Measurements from ENCODE around the gene NTRK2.

NTRK2 gene

DNA sequence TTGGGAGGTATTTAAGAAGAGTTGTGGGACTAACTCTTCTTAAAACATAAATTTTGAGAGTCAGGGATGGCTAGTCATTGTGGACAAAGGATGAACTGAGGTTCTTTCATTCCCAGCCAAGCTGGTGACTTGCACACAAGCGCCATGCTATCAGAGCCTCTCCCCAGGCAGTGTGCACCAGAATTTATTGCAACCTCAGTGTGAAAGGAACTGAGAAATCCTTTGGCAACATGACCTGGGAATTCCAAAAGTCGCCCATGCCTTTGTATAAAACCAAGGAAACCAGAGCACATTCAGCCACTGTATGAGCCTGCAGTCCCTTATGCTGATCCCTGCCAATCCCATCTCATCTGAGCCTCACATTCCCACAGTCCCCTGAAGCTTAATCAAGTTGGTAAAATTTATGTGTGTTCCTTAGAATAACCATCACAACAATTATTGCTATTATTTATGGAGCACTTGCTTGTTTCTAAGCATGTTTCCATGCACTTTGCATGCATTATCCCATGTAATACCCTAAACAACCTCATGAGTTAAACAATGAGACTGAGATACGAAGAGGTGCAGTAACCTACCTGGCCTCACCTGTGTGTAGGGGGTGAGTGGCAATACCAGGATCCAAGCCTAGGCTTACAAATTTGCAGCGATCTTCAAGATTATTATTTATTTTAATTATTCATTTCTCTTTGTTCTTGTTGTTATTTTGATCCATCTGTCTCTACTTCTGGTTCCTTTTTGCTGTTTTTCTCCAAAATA lies 116.4 kb downstream of the NTRK2 start:
- DNase-seq: no peak

DNA sequence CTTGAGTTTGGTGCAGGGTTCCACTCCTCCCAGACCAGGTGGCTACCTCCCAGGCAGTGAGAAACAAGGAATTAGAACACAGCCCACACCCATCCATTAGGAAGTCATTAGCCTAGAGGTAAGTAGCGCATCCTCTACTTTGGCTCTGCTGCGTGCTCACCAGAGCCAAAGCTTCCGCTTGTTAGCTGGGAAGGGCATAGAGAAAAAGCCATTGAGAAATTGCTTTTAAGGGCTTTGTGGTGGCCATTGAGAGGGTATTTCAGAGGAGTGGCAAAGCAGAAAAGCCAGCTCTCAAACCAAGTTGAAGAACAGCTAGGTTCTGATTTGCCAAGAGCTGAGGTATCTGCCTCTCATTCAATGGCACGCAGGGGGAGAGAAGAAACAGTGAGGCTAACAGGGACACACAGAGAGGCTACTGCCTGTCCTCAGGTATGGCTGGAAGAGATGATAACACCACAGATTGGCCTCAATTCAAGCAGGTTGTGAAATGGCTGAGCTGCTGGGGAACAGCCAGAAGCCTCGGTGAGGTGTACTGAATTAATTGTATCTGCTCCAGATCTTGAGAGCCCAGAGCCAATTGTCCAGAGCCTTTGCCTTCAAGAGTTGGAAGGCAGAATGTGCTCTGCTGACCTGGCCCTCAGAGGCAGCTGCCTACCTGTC lies 119.4 kb downstream of the NTRK2 start:
- no peak for DNase-seq

DNA sequence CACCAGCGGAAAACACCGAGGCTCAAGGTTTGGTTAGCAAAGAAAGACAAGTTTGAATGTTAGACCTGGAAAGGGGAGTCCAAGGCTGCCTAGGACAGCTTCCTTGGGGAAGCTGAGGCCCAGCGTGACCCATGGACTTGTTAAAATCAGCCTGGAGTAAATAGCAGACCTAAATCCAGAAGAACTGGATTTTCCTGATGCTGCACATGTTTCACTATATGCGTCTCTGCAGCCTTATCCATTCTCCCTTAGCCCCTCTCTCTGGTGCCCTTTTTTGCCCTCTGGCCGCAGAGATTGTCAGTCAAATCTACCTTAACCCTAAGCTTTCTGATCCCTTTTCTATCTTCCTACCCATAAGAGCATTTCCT lies 119.9 kb downstream of the NTRK2 start:
- DNase-seq: peak; percentile 56

DNA sequence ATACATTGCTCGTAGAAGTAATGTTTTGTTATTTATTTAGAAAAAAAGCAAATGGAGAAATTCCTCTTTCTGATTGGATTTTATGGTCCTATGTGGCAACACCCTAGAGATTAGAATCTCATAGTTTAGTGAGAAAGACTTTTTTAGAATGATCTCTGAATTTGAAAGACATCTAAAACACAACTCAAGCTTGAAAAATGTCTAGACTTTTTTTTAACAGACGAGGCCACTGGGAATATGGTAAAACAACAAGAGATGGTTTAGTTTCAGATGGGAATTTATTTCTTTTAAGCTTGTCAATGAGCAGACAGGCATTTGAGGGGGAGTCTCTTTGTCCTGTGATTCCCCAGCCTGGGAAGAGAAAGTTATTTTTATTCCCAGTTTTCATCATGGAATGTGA lies 122.1 kb downstream of the NTRK2 start:
- no peak for DNase-seq

DNA sequence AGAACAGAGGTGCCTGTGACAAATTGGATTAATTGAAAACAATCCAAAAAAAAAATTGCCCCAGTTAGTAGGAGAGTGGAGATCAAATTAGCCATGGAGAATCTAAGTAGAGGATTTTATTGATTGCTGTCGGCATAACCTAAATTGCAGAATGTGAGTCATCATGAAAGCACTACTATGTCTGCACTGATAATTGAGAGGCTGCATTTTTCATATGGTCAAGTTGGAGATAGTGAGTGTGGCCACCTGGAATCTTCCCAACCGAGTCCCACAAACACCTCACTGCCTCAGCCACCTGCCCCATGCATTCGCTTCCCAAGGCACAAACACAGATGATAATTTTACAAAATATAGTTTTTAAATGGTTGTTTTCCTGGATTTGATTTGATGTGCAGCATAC lies 123.7 kb downstream of the NTRK2 start:
- DNase-seq: no peak

DNA sequence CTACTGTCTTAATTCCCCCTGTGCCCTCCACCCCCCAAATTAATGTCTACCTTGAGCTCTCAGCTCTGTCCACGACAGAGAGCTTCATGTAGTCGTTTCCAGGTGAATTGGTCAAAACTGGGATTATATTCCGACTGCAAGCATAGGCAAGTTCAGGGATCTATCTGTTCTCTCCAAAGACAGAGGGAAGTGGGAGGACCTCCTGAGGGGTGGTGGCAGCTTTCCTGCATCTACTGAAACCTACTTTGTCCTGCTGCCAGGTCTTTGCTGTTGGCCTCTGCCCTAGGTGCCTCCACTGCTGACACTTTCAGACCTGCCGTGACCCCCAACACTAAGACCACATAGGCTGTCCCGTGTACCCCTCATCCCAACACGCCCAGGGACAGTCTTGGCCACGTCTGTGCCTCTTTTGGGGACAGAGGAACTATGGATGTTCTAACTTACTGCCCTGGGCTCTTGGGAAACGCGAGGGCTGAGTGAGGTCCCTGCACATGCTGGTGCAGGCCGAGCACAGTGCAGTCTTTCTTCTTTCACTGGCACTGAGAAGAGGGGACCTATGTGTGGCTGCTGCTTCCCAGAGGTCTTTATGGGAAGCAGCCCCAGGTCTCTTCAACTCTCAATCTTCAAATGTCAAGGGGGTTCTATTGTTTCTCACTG lies 125.6 kb downstream of the NTRK2 start:
- no peak for DNase-seq

DNA sequence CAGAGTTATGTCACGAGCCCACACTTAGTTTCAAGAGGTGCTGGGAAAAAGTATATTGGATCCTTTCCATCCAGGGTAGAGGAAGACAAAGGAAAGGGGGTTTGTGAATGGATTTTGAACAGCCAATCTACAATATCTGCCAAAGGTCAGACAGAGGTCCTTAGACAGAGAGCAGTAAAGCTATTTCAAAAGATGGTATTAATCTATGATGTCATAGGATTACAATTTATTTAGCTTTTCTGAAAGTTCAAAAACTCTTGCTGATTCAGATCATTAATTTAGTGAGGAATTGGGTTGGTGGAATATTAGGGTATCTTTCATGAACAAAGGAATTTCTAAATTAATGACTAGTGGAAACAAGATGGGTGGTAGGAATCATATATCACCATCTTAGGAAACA lies 126.9 kb downstream of the NTRK2 start:
- DNase-seq: no peak

DNA sequence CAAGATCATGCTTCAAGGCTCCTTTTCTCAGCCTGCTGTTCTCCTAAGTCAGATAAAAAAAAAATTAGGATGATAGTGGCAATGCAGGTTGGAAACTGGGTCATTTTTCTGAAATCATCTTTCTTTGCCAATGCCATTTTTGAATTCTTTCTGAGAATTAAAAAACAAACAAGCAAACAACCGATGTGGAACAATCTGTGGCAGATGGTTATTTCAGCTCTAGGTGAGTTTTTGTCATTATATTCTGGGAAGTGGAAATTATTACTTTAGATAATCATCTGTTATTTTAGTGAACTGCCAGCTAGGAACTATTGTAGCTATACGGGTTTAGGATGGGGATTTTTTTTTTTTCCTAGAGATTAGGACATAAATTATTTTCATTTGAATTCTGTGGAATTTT lies 129.7 kb downstream of the NTRK2 start:
- DNase-seq: no peak

DNA sequence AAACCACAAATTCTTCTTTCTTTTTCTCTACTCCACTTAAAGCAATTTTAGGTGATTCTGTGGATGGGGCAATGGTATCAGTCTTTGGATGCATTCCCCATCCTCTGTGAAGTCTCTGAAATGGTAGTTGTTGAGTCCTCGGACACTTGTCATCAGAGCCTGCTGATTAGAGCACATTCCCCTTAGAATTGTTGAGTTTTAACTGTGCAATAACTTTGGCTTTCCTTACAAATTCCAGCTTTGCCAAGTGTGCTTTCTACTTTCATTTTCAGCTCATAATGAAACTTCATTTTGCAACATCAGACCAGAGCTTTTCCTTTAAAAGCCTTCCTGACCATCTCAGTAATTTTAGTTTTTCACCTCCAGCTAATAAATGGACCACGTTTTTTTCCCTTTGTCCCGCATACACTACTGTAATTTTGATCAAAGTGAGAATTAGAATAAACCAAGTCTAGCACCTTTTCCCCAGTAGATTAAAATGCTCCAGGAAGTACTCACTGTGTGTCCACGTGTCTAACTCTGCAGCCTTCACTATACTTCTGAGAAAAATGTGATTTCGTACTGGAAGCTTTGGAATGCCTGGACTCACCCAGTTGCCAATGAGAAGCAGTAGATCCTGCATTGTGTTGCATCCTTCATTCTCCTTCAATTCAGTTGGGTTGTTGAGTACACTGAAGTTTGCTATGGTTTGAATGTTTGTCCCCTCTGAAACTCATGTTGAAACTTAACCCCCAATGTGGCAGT lies 135.6 kb downstream of the NTRK2 start:
- DNase-seq: no peak

DNA sequence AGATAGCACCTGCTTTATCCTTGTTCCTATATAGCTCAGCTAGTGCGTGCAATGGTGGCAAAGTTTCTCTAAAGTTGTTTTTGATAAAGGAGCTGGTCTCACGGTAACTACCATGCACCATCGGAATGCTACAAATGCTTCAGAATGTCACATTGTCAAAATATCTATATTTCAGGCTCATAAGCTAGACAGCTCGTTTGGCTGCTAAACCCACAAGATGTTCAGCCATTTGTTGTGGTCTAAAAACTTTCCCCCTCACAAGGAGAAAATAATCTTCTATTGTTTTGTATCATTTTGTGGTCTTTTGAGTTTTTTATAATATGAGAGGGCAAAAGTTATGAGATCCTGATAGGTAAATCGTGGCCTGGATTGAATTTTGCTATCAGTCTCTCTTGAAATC lies 137.9 kb downstream of the NTRK2 start:
- DNase-seq: no peak

DNA sequence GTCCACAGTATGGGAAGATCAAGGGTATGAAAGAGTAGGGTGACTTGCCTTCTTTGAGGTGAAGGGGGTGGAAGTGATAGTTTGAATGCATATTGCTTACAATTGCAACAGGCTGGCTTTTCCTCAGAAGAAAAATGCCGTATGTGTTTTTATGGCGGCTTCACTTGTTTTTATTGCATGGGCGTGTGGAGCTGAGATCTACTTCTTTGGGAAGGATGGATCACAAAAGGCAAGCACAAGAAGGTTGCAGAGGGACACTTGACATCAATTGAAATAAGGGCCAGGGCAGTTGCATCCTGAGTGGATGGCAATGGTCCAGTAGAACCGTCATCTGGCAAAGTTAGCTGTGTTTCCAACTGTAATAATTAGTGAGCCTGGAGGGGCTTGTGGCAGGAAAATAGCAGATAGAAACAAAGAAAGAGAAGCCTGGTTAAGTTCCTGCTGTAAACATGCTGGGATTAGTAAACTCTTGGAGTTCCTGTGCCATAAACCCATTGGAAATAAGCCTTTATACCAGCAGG lies 138.4 kb downstream of the NTRK2 start:
- no peak for DNase-seq

DNA sequence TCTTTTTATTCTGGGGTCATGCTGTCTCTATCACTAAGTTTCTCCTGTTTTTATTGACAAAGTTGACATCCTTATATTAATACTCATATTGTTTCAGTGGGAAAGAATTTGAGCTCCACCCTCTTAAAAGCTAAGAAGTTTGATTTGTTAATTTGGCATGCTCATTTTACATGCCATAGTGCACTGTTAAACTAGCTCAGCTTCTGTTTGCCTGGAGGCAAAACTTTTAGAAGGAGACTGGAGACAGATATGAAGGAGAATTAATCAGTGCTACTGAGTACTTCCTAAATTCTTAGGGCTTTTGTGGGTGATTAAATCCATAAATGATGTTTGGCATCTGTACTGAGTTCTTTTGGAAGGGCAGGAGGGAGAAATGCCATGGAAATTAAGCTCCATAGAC lies 138.9 kb downstream of the NTRK2 start:
- DNase-seq: no peak

DNA sequence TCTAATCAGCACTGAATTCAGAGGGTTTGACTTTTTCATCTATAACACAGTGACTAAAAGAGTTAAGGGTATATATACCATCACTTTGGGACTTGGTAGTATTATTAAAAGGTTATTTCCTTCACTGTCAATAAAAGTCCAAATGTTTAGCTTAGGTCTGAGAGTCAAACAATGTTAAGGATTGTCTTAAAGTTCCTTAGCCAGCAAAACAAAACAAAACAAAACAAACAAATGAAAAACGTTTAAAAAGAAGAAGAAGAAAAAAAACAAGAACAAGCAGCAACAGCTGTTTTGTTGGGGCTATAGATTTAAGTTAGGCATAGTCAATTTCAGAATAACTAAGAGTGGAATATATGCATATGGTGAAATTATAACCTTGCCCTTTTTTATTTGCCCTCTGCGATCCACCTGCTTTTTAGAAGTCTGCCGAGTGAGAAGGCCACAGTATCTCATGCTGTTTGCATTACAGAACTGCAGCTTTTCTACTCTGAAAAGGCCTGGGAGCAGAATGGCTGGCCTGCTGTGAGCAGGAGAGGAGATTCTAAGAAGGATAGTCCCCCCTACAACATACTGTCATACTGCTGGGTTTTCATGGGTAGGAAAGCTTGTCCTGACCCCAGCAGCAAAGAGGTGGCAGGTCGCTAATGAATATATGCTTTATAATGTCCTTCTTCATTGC lies 141.7 kb downstream of the NTRK2 start:
- no peak for DNase-seq

DNA sequence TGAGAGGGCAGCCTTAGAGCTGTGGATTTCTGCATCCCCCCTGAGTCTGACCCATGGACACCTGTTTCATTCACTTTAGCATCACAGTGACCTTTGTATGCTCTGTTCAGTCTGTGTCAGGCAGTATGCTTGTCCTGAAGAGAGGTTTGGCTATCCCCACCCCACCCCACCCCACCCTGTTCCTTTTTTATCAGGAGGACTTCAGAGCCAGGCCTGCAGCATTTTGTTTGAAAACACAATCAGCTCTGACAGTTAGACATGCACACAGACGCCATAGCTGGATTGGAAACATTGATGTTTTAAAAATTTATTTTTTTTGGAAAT lies 142.2 kb downstream of the NTRK2 start:
- no peak for DNase-seq

DNA sequence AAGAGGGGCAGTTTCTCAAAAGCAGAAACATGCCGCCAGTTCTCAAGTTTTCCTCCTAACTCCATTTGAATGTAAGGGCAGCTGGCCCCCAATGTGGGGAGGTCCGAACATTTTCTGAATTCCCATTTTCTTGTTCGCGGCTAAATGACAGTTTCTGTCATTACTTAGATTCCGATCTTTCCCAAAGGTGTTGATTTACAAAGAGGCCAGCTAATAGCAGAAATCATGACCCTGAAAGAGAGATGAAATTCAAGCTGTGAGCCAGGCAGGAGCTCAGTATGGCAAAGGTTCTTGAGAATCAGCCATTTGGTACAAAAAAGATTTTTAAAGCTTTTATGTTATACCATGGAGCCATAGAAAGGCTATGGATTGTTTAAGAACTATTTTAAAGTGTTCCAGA lies 142.8 kb downstream of the NTRK2 start:
- DNase-seq: no peak

DNA sequence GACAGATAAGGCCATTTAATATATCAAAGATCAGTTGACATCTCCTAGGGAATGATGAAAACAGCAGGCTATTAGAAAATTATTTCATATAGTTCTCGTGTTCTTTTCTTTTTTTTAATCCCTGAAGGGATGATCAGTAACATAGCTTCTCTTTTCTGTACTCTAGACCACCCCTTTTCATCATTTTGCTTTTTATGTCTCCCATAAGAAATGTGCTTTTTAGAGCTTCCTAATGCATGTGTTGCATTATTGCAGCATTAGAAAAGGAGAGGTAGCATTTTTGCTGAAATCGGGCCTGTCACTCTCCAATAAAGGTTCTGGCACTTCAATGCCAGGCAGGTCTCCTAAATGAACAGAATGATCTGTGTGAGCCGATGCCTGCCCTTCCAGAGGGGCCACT lies 143.3 kb downstream of the NTRK2 start:
- no peak for DNase-seq

DNA sequence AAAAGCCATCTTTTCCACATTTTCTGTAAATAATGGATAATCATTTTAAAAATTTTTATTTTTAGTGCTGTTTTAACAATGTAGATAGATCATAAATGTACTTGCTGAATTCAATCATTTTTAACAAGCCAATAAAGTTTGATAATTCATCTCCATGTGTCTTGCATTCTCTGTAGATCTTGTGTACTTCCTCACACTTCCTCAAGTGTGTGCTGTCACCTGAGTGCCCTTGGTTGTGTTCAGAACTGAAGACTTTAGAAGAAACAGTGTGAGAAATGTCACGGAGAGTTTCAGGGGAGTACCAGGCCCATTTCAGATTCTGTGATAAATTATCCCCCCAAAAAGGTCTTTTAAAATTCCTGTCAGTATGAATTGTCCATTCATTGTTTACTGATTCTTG lies 146.0 kb downstream of the NTRK2 start:
- DNase-seq: no peak

DNA sequence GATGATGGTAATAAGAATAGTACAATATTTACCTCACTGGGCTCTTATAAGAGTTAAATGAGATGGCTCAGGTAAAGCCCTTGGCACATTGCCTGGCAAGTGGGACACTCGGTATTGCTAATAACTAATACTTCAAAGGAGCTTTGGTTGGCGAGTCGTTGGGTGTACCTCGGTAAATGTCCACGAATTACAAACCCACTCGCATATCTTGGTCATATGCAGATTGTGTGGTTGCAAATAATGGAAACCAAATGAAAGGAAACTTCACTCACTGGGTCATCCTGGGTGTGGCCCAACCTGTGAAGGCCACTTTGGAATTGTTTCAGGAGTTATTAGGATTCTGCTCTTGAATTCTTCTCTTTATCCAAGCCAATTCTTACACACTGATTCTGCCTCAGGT lies 147.5 kb downstream of the NTRK2 start:
- no peak for DNase-seq

DNA sequence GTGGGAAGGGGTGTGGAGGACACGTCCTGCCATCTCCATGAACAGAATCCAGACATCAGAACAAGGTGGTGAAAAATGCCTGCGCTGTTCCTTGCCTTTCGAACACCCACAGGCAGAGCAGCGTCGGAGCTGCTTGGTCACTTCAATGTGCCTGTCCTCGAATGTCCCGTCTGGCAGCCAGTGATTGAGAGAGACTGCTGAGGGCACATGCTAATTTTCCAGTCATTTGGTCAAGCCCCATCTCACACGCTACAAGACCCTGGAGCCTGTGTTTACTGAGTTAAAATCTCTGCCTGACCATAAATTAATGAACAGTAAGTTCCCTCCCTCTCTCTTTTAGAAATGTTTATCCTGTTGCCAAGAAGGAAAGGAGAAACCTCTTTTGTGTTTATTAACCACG lies 149.3 kb downstream of the NTRK2 start:
- no peak for DNase-seq

DNA sequence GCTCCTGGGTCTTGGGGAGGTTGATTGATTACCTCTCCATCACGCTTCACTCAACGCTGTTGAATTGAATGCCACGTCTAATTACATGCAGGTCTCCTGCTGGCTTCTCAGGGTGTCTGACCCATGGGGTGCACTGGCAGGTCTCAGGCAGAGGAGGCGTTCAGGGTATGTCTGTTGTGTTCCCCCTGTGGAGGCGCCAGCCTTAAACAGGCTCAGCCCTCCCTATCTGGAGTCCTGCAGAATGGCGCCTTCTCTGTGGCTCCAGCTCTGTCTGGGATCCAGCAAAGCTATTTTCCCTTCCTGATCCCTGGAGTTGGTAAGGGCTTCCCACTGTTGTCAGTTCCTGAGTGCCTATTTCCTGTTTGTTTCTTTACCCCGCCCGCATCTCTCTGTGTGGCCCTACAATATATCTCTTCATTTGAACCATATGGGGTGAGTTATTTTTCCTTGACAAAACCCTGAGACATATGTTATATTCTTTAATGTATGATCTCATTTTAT lies 150.0 kb downstream of the NTRK2 start:
- DNase-seq: no peak

DNA sequence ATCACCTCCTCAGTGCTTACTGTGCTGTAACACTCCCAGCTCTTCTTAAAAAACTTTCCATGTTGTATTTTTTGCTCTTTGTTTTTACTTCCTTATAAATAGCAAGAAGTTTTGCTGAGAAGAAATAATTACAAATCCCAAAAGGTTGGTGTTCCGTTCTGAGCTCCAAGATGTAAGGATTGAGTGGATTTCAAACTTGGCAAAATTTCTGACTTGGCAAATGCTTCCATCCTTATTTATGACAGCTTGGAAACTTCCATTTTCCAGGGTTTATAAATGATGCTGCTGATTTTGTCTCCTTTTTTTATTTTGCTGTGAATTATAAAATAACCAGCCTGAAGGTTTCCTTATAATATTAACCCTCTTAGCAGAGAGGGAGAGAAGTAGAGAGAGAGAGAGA lies 151.9 kb downstream of the NTRK2 start:
- DNase-seq: no peak

DNA sequence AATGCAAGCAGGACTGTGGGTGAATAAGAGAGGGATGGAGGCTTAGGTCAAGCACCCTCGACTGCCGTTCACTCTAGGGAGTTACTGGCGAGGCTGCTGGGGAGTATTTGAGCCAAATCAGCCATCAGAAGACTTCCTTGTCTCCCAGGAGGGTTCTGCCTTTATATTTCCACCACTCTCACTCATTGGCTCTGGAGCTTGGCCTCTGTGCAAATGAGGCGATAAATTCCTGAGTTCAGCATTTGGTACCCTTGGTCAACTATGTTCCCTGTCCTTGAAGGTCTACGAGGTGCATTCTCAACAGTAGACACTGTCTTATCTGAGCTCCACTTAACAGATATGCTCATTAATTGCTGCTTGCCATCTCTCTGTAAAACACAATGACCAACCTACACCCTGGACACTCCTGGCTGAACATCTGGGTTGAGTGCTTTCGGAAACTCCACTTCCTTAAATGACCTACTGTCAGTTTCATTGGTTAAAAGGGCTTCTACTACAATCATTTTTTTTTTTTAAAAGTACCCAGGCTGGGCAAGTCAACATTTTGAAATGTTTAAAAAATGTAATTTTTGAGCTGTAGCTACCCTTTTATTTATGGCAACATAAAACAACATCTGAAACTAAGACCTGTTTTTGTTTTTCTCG lies 153.2 kb downstream of the NTRK2 start:
- no peak for DNase-seq
